Endodermal cell (in vitro differentiated cells): ENCODE results near the gene CLSTN2. TPM values are rescaled to one million over a fixed set of nuclear protein-coding genes. Genes with fewer than 3 reads are reported as not detected.

Experiments
- DNase-seq: peaks from one replicate; pipeline ENCODE4 v3.0.0-alpha.2; 2017
- H3K27ac ChIP-seq: 2 replicates; pipeline ENCODE4 v1.5.1; 2013; ENCODE audit warnings: mild to moderate bottlenecking, low read depth, low read length, moderate library complexity
- H3K27me3 ChIP-seq: 2 replicates; pipeline ENCODE4 v1.6.1; 2013; ENCODE audit warnings: mild to moderate bottlenecking, low read length, moderate library complexity; ENCODE audit not compliant: insufficient read depth, control insufficient read depth, poor library complexity, severe bottlenecking
- H3K36me3 ChIP-seq: 2 replicates; pipeline ENCODE4 v1.7.0; 2013; ENCODE audit warnings: mild to moderate bottlenecking, low read length, moderate library complexity; ENCODE audit not compliant: control insufficient read depth, insufficient read depth
- H3K4me1 ChIP-seq: one replicate; pipeline ENCODE4 v1.7.0; 2013; ENCODE audit warnings: low read length; ENCODE audit not compliant: control insufficient read depth, insufficient read depth
- H3K4me3 ChIP-seq: 2 replicates; pipeline ENCODE4 v1.5.1; 2013; ENCODE audit warnings: mild to moderate bottlenecking, low read length, moderate library complexity
- H3K9ac ChIP-seq: 2 replicates; pipeline ENCODE4 v1.6.1; 2013; ENCODE audit warnings: mild to moderate bottlenecking, low read length, moderate library complexity; ENCODE audit not compliant: poor library complexity, severe bottlenecking; ENCODE audit errors: extremely low read depth
- H3K9me3 ChIP-seq: 2 replicates; pipeline ENCODE4 v1.6.1; 2013; ENCODE audit warnings: mild to moderate bottlenecking, low read length, moderate library complexity; ENCODE audit not compliant: control insufficient read depth
- H3K27ac Mint-ChIP-seq: 2 replicates; pipeline ENCODE4 v1.8.0; 2020; ENCODE audit warnings: mixed read lengths
- H3K27me3 Mint-ChIP-seq: 2 replicates; pipeline ENCODE4 v1.8.0; 2021; ENCODE audit warnings: mild to moderate bottlenecking, mixed read lengths; ENCODE audit not compliant: insufficient read depth
- H3K36me3 Mint-ChIP-seq: 2 replicates; pipeline ENCODE4 v1.8.0; 2020; ENCODE audit warnings: low read depth, mixed read lengths
- H3K4me1 Mint-ChIP-seq: 2 replicates; pipeline ENCODE4 v1.8.0; 2020; ENCODE audit warnings: mixed read lengths
- H3K4me3 Mint-ChIP-seq: 2 replicates; pipeline ENCODE4 v1.8.0; 2020; ENCODE audit warnings: mild to moderate bottlenecking, moderate library complexity, mixed read lengths
- H3K9me3 Mint-ChIP-seq: 2 replicates; pipeline ENCODE4 v1.8.0; 2020; ENCODE audit warnings: mild to moderate bottlenecking, mixed read lengths
- CTCF ChIP-seq: fragments of 200-600 bp; sonication (generic); conservative IDR thresholded peaks from 2 replicates; pipeline ENCODE4 v1.5.0; 2021; ENCODE audit warnings: antibody characterized with exemption, mild to moderate bottlenecking
- WGBS, 2 experiments: methylation state at CpG; one replicate each; pipeline versions ENCODE4 v1.1.5 to v1.1.7; 2013; ENCODE audit warnings: missing lambda C conversion rate in 2 of 2, mixed read lengths in 1 of 2; ENCODE audit not compliant: insufficient coverage in 1 of 2, insufficient read length in 1 of 2; 5-methylcytosine and 5-hydroxymethylcytosine counted together
- total RNA-seq, 2 donors: library from RNA; stranded (reverse); fragmentation: NEBNext Ultra II Directional in 1 of 2; extraction: Animal tissue kit (Norgen Biotek cat#: 25700) in 1 of 2; gene quantifications; 2 replicates in 1 of 2; 3 replicates in 1 of 2; pipeline ENCODE4 v1.2.1, GENCODE V29; 2021

Gene CLSTN2
- total RNA-seq, 2 donors from 2014 or later: 0.13 to 0.42 TPM

- H3K36me3 ChIP-seq: no peaks in the 10 kb centered on the region
- no peaks in the 10 kb centered on the region for H3K4me1 ChIP-seq
- no peak overlapping the region for H3K4me3 ChIP-seq
- H3K9me3 ChIP-seq: no peaks in the 10 kb centered on the region
- no peak for DNase-seq
- no peaks in the 10 kb centered on the region for H3K9me3 Mint-ChIP-seq
- TF ChIP-seq CTCF: no peak
- H3K36me3 Mint-ChIP-seq: no peaks in the 10 kb centered on the region
- H3K27me3 Mint-ChIP-seq: no peaks in the 10 kb centered on the region
- H3K27ac ChIP-seq: no peak overlapping the region
- H3K27me3 ChIP-seq: no peaks in the 10 kb centered on the region
- no peak overlapping the region for H3K4me3 Mint-ChIP-seq
- 90 to 100% methylated on average over 1 to 3 of the region's 3 CpGs for WGBS, 2 experiments
- H3K4me1 Mint-ChIP-seq: peaks cover 2% of the 10 kb centered on the region
- H3K9ac ChIP-seq: no peak overlapping the region
- no peak overlapping the region for H3K27ac Mint-ChIP-seq
Measured at GRCh38 chr3:140396110-140396509, 461.1 kb downstream of the CLSTN2 start.

GRCh38 chr3:140397847-140398246 lies 462.9 kb downstream of the CLSTN2 start:
- Mint-ChIP-seq H3K36me3 (no peaks in the 10 kb centered on the region), H3K27me3 (no peaks in the 10 kb centered on the region), H3K4me1 (no peaks in the 10 kb centered on the region), H3K9me3 (no peaks in the 10 kb centered on the region), H3K4me3 (no peak overlapping the region), H3K27ac (no peak overlapping the region)
- Histone ChIP-seq H3K4me3 (no peak overlapping the region), H3K27me3 (no peaks in the 10 kb centered on the region), H3K9me3 (no peaks in the 10 kb centered on the region), H3K36me3 (no peaks in the 10 kb centered on the region), H3K4me1 (no peaks in the 10 kb centered on the region), H3K27ac (no peak overlapping the region), H3K9ac (no peak overlapping the region)
- no peak for DNase-seq
- no peak for TF ChIP-seq CTCF

GRCh38 chr3:140398387-140398786 lies 463.4 kb downstream of the CLSTN2 start:
- 87 to 94% methylated on average over 2 of the region's 2 CpGs for WGBS, 2 experiments
- Mint-ChIP-seq H3K27me3 (no peaks in the 10 kb centered on the region), H3K27ac (no peak overlapping the region), H3K9me3 (no peaks in the 10 kb centered on the region), H3K4me1 (no peaks in the 10 kb centered on the region), H3K36me3 (no peaks in the 10 kb centered on the region), H3K4me3 (no peak overlapping the region)
- no peak for DNase-seq
- no peaks in the 10 kb centered on the region for H3K36me3 ChIP-seq
- no peak for TF ChIP-seq CTCF
- no peak overlapping the region for H3K9ac ChIP-seq
- no peaks in the 10 kb centered on the region for H3K4me1 ChIP-seq
- H3K27ac ChIP-seq: no peak overlapping the region
- H3K4me3 ChIP-seq: no peak overlapping the region
- no peaks in the 10 kb centered on the region for H3K9me3 ChIP-seq
- no peaks in the 10 kb centered on the region for H3K27me3 ChIP-seq
